T-helper 17 cell (primary cell): ENCODE measurements around the gene THSD7B. TPM values are rescaled to one million over a fixed set of nuclear protein-coding genes. Genes with fewer than 3 reads are reported as not detected.
"Not testable (repeated sequence)": the region's sequence is repeated elsewhere in the genome, so short reads cannot be mapped to it uniquely, and the experiment has no call there.

Experiments
- ATAC-seq: fragments of 150-1000 bp; cut with Tn5 transposase; 2 replicates; pipeline ENCODE4 v1.10.0; 2021; ENCODE audit warnings: mild to moderate bottlenecking, moderate library complexity
- DNase-seq, 3 donors: peaks; one replicate each; pipeline versions ENCODE4 v3.0.0 to v3.0.0-alpha.2; 2020 to 2021
- H3K9me3 ChIP-seq: one replicate; pipeline ENCODE4 v1.7.0; 2013; ENCODE audit warnings: low read length, mild to moderate bottlenecking; ENCODE audit not compliant: control insufficient read depth, poor library complexity, severe bottlenecking
- H3K27ac Mint-ChIP-seq: one replicate; pipeline ENCODE4 v1.8.0; 2022; ENCODE audit warnings: mild to moderate bottlenecking, moderate library complexity, mixed read lengths
- H3K27me3 Mint-ChIP-seq: one replicate; pipeline ENCODE4 v1.8.0; 2022; ENCODE audit warnings: mixed read lengths
- H3K36me3 Mint-ChIP-seq: one replicate; pipeline ENCODE4 v1.8.0; 2022; ENCODE audit warnings: low read depth, mixed read lengths
- H3K4me1 Mint-ChIP-seq: one replicate; pipeline ENCODE4 v1.8.0; 2022; ENCODE audit warnings: mild to moderate bottlenecking, mixed read lengths
- H3K4me3 Mint-ChIP-seq: one replicate; pipeline ENCODE4 v1.8.0; 2022; ENCODE audit warnings: mild to moderate bottlenecking, moderate library complexity, mixed read lengths
- total RNA-seq, 4 donors: library from RNA in 2 of 4; stranded (reverse) in 2 of 4; gene quantifications; one replicate each; pipeline ENCODE4 v1.2.3 and lab custom pipeline; 2022 to 2026

Gene THSD7B
- total RNA-seq, 2 donors from 2014 or later: not detected

DNA sequence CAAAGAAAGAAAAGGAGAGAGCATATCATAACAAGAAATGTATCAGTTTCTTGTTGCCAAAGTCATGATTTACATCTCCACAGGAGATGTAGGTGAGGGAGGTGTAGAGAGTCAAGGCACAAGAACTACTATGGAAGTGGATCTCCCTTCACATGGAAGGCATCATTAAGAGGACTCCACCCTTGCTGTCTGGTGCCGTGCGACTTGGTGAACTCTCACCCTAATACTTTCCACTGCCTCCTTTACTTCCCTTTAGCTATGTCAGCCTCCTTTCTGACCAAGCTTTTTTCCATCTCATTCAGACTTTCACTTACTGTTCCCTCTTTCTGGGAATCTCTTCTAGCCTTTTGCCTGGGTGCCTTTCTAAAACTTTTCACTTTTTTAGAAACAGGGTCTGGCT is 490.0 kb downstream of the THSD7B start:
- no peak overlapping the region for H3K27ac Mint-ChIP-seq
- H3K4me3 Mint-ChIP-seq: no peak overlapping the region
- ATAC-seq (no peak), DNase-seq (no peak)
- no peaks in the 10 kb centered on the region for H3K9me3 ChIP-seq
- no peaks in the 10 kb centered on the region for H3K36me3 Mint-ChIP-seq
- no peaks in the 10 kb centered on the region for H3K27me3 Mint-ChIP-seq
- H3K4me1 Mint-ChIP-seq: no peaks in the 10 kb centered on the region

DNA sequence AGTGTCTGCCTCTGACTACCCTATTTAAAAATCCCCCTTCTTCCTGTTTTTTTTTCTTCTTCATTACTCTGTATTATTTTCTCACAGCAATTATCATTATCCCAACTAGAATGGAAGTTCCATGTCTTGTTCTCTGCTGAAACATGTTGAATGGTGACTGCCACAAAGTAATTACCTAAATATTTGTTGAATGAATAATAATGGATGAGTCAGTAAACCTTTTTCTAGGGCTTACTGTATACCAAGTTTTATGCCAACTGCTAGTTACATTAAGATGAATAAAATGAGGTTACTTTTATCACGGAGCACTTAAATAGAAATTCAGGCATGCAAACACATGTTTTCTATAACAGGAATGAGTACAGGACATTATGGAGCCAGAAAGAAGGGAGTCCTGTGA is 490.6 kb downstream of the THSD7B start:
- ATAC-seq: no peak
- Mint-ChIP-seq H3K4me1 (no peaks in the 10 kb centered on the region), H3K27ac (no peak overlapping the region), H3K36me3 (no peaks in the 10 kb centered on the region), H3K4me3 (no peak overlapping the region), H3K27me3 (no peaks in the 10 kb centered on the region)
- no peak for DNase-seq
- no peaks in the 10 kb centered on the region for H3K9me3 ChIP-seq

DNA sequence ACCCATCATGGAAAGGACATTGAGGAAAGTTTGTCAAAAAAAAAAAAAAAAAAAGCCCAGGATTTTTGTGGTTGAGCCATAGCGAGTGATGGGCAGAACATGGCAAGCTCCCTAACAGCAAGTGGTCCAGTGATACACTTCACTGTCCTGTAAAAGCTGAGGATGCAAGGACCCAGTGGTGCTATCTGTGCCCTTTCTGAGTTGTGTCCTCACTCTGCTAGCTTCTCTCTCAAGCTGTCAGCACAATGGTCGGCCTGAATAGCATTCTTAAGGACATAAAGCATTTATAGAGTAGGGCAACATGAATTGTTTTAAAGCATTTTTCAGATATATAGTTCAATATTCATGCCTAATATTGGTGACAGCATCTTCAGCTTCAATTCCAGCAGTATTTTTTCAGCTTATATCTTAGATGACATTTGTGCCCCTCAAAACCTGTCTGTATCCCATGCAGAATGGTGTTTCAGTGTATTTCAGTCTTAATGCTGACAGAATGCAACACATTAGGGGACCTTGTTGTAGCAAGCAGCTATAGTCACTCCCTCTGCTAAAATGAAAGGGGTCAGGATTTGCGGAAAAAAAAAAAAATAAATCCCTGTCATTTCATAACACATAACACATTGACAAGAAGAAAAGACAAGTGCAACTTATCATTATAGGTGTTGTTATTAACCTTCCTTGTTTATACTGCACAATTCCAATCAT is 496.7 kb downstream of the THSD7B start:
- Mint-ChIP-seq H3K4me1 (no peaks in the 10 kb centered on the region), H3K27ac (no peak overlapping the region), H3K36me3 (no peaks in the 10 kb centered on the region), H3K27me3 (no peaks in the 10 kb centered on the region), H3K4me3 (no peak overlapping the region)
- no peaks in the 10 kb centered on the region for H3K9me3 ChIP-seq
- no peak for ATAC-seq
- DNase-seq: no peak

DNA sequence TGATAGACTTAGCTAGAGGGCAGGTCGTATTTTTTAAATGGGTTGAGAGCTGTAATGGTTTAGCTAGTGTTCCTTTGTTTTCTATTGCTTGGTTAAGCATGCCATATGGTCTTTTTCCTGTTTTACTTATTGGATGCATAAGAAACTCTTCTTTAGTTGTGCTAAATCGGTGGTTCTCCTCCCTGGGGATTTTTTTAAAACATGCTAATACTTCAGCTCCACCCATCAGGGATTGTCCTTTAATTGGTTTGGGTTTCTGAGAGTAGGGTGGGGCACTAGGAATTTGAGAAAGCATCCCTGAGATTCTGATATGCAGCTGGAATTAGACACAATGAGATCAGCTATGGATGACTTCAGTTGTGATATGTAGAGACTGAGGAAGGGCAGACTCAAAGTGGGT is 497.2 kb downstream of the THSD7B start:
- DNase-seq (no peak), ATAC-seq (no peak)
- Mint-ChIP-seq H3K27ac (no peak overlapping the region), H3K4me1 (no peaks in the 10 kb centered on the region), H3K27me3 (no peaks in the 10 kb centered on the region), H3K4me3 (no peak overlapping the region), H3K36me3 (no peaks in the 10 kb centered on the region)
- H3K9me3 ChIP-seq: no peaks in the 10 kb centered on the region

DNA sequence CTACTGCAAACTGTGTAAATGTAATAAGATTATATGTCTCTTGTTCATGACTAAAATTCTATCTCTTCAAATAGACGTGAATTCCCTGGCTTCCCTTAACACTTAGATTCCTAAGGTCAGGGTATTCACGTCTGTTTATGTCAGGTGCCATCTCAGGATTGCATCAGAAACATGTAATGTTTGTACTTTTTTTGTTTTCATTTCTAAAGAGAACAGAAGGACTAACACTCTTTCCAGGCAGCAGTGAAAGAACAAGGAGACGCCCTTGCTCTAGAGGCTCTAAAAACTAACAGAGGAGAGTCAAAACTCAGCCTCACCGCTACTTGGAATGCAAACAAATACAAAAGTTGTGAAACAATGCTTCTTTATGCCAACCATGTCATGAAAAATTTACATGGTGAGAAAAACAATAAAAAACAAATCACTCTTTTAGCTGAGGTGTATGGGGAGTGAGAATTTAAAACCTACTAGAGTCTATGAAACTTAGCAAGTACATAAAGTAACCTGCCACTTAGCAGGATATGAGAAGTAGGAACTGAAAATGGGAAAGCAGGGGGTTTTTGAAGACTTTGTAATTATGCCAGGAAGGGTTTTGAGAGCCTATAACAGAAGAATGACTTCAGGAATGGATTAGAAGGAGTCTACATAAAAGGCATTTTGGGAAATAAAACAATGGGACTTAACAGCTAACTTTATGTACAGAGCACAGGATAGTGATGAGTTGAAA is 522.7 kb downstream of the THSD7B start:
- Mint-ChIP-seq H3K4me3 (no peak overlapping the region), H3K4me1 (no peaks in the 10 kb centered on the region), H3K27me3 (no peaks in the 10 kb centered on the region), H3K36me3 (no peaks in the 10 kb centered on the region), H3K27ac (no peak overlapping the region)
- DNase-seq (no peak), ATAC-seq (no peak)
- no peaks in the 10 kb centered on the region for H3K9me3 ChIP-seq

DNA sequence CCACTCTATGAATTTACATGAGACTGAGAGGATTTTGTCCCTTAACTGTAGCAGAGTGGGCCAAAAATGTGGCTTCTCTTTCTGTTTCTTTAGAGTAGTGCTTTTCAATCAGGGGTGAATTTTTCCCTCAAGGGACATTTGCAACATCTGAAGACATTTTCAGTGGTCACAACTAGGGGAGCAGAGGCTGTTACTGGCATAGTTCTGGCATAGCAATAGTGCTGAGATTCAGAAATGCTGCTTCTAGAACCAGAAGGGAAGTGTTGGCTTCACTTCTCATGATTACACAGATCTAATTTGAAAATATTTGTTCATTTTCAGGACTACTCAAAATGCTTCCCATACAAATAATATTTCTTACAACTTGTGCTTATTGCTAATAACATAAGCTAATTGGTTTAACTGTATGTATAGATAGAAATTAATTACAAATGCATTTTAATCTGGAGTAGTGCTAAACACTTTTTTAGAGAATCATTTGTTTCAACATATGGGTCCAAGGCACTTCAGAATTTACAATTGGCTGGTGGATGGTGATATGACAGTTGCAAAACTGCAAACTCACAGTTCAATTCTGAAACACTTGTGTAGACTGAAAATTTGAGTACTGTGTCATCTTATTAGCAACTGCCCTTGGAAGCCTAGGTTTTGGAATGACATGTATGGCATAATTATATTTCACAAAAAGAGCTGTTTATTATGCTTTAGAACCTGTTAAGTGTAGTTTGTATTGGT is 526.7 kb downstream of the THSD7B start:
- DNase-seq (no peak), ATAC-seq (no peak)
- Mint-ChIP-seq H3K27me3 (no peaks in the 10 kb centered on the region), H3K4me1 (no peaks in the 10 kb centered on the region), H3K27ac (no peak overlapping the region), H3K36me3 (no peaks in the 10 kb centered on the region), H3K4me3 (no peak overlapping the region)
- H3K9me3 ChIP-seq: no peaks in the 10 kb centered on the region

DNA sequence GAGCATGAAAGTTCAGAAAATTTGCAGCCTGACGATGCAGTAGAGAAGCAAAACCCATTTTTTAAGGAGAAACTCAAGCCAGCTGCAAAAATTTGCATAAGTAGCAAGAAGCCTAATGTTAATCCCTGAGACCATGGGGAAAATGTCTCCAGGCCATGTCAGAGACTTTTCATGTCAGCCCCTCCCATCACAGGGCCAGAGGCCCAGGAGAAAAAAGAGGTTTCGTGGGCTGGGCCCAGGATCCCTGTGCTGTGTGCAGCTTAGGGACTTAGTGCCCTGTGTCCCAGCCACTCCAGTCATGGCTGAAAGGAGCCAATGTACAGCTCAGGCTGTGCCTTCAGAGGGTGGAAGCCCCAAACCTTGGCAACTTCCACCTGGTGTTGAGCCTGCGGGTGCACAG is 533.0 kb downstream of the THSD7B start:
- no peak for ATAC-seq
- Mint-ChIP-seq H3K4me1 (no peaks in the 10 kb centered on the region), H3K4me3 (no peak overlapping the region), H3K36me3 (no peaks in the 10 kb centered on the region), H3K27me3 (no peaks in the 10 kb centered on the region), H3K27ac (no peak overlapping the region)
- DNase-seq: no peak
- no peaks in the 10 kb centered on the region for H3K9me3 ChIP-seq

DNA sequence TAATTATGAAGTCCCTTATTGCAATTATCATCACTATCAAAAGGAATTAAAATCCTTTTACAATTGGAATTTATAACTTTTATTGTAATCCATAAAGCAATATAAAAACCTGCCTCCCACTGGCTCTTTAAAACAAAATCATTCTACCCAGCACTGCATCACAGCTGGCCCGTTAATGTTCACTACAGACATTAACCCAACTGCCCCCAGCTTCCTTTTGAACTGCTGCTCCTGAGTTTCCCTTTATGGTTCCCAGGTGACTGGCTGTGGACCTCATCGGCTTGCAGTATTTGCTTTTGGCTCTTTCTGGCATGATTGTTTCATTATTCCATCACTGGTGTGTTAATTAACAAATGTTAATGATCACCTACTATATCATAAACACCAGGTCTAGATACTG is 535.6 kb downstream of the THSD7B start:
- no peak overlapping the region for H3K4me3 Mint-ChIP-seq
- H3K36me3 Mint-ChIP-seq: no peaks in the 10 kb centered on the region
- no peak overlapping the region for H3K27ac Mint-ChIP-seq
- H3K9me3 ChIP-seq: no peaks in the 10 kb centered on the region
- H3K4me1 Mint-ChIP-seq: no peaks in the 10 kb centered on the region
- no peaks in the 10 kb centered on the region for H3K27me3 Mint-ChIP-seq
- DNase-seq (no peak), ATAC-seq (no peak)

DNA sequence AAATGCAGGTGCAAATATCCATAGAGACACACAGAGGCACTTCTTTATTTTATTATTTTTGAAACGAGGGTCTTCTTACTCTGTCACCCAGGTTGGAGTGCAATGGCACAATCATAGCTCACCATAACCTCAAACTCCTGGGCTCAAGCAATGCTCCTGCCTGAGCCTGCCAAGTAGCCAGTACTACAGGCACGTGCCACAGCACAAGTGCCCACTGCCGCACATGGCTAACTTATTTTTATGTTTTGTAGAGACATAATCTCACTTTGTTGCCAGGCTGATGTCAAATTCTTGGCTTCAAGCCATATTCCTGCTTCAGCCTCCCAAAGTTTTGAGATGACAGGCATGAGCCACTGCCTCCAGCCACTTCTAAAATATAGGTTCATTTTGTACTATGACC is 537.6 kb downstream of the THSD7B start:
- no peak for DNase-seq
- no peaks in the 10 kb centered on the region for H3K4me1 Mint-ChIP-seq
- no peak for ATAC-seq
- no peaks in the 10 kb centered on the region for H3K9me3 ChIP-seq
- H3K27me3 Mint-ChIP-seq: no peaks in the 10 kb centered on the region
- no peaks in the 10 kb centered on the region for H3K36me3 Mint-ChIP-seq
- H3K27ac Mint-ChIP-seq: no peak overlapping the region
- no peak overlapping the region for H3K4me3 Mint-ChIP-seq

DNA sequence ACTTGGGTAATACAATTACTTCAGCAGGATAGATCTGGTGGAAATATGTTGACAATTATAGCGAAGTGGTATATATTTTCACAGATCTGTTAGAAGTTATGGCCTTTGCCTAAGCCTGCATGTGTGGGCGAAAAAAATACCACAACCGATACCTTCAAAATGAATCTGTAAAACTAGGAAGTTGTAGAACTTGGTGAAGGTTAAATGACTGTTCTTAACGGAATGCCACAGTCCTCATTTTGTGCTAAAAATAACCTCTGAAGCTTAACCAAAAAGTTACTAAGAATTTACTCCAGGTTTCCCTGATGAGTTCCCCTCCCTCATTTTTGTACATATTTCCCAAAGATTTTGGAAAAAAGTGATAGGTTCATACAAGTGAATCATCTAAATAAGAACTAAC is 550.7 kb downstream of the THSD7B start:
- ATAC-seq (no peak), DNase-seq (no peak)
- H3K9me3 ChIP-seq: no peaks in the 10 kb centered on the region
- no peak overlapping the region for H3K27ac Mint-ChIP-seq
- H3K4me1 Mint-ChIP-seq: no peaks in the 10 kb centered on the region
- H3K27me3 Mint-ChIP-seq: no peaks in the 10 kb centered on the region
- no peaks in the 10 kb centered on the region for H3K36me3 Mint-ChIP-seq
- no peak overlapping the region for H3K4me3 Mint-ChIP-seq

DNA sequence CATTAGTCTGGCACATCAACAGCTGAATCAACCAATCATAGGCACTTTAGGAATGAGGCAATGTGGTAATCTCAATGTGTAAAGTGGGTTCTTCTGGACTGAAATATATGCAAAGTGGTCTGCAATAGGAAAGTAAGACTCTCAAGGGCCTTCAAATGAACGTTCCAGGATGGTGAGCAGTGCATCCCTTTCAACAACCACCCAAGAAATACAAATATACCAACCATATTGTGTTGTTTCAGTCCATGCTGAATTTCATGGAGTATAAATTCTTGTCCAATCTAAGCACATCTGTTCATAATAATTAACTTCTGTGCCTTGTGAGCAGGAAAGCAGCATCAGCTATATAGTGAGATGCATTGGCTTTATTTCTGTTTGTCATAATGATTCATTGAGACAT is 556.2 kb downstream of the THSD7B start:
- Mint-ChIP-seq H3K27me3 (no peaks in the 10 kb centered on the region), H3K27ac (no peak overlapping the region), H3K36me3 (no peaks in the 10 kb centered on the region), H3K4me3 (no peak overlapping the region), H3K4me1 (no peaks in the 10 kb centered on the region)
- no peak for ATAC-seq
- DNase-seq: no peak
- H3K9me3 ChIP-seq: no peaks in the 10 kb centered on the region

DNA sequence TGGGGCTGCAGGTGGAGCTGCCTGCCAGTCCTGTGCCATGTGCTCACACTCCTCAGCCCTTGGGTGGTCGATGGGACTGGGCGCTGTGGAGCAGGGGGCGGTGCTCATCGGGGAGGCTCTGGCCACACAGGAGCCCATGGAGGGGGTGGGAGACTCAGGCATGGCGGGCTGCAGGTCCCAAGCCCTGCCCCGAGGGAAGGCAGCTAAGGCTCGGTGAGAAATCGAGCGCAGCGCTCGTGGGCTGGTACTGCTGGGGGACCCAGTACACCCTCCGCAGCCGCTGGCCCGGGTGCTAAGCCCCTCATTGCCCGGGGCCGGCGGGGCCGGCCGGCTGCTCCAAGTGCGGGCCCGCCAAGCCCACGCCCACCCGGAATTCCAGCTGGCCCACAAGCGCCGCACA is 566.2 kb downstream of the THSD7B start:
- DNase-seq, H3K36me3 Mint-ChIP-seq: not testable (repeated sequence)

DNA sequence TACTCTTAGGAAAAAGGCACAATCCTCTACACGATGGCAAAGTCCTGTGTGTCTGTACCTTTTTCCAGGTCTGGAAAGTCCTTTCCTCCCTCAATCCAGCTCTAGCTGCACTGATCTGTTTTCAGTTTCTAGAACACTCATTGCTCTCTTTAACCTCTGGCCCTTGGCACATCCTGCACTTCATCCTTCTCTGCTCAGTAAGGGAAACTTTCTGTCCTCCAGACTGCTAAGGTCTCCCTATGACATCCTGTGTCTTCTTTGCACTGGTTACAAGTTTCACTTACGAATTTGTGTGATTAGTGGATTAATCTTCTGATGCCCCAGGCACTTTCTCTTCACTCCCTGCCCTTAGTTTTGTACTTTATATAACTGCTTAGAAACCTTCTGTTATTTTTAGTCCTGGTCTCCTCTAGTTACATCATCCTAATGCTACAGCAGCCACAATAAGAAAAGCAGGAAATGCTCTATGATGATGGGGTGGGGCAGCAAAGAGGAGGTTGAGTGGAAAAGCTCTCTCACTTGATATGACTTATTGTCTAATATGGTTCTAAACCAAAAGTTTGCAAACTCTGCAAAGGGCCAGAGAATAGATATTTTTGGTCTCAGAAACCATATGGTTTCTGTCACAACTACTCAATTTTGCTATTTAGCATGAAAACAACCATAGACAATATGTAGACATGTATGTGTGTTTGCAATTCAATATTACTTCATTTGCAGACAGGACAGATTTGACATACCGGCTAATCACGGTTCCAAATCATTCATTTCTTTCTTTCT is 568.2 kb downstream of the THSD7B start:
- Mint-ChIP-seq H3K27me3 (no peaks in the 10 kb centered on the region), H3K4me1 (no peaks in the 10 kb centered on the region), H3K27ac (no peak overlapping the region), H3K4me3 (no peak overlapping the region), H3K36me3 (no peaks in the 10 kb centered on the region)
- no peak for DNase-seq
- no peak for ATAC-seq
- H3K9me3 ChIP-seq: no peaks in the 10 kb centered on the region

More for the DNA sequence above, 566.2 kb downstream of the THSD7B start:
- not testable (repeated sequence) for H3K27me3 Mint-ChIP-seq, ATAC-seq, H3K9me3 ChIP-seq, H3K4me3 Mint-ChIP-seq, H3K27ac Mint-ChIP-seq, H3K4me1 Mint-ChIP-seq
